Common myeloid progenitor, CD34-positive (primary cell): Measurements from ENCODE around the gene TRMT10B. TPM values are rescaled to one million over a fixed set of nuclear protein-coding genes. Genes with fewer than 3 reads are reported as not detected.
A peak's percentile ranks its signal among the peaks of the same experiment; 100 is the strongest.

Experiments
- CTCF ChIA-PET: fragments of 350-600 bp; sonication (Branson Sonifier 250); formaldehyde crosslinking; loops from one replicate; lab custom pipeline; 2021; ENCODE audit warnings: antibody characterized with exemption; lab: Charles Lee
- POLR2A ChIA-PET: fragments of 350-600 bp; sonication (Branson Sonifier 250); formaldehyde crosslinking; loops from one replicate; lab custom pipeline; 2021; ENCODE audit warnings: antibody characterized with exemption; lab: Charles Lee
- DNase-seq, 3 donors: peaks; one replicate each; pipeline versions ENCODE4 v3.0.0 to v3.0.0-alpha.2; 2013
- H3K27ac ChIP-seq, 2 experiments: 1 replicate in 1 of 2; 2 replicates in 1 of 2; pipeline ENCODE4 v1.7.0; 2013; ENCODE audit warnings: inconsistent platforms in 2 of 2, low read length in 2 of 2, mild to moderate bottlenecking in 2 of 2, low read depth in 1 of 2, moderate library complexity in 1 of 2; ENCODE audit not compliant: severe bottlenecking in 2 of 2, insufficient read depth in 1 of 2, poor library complexity in 1 of 2
- H3K27me3 ChIP-seq, 5 experiments: replicated peaks in 2 of 5; 1 replicate in 3 of 5; 2 replicates in 2 of 5; pipeline versions ENCODE4 v1.6.1 to v1.7.0; 2013; ENCODE audit warnings: low read length in 4 of 5, mild to moderate bottlenecking in 2 of 5, moderate library complexity in 2 of 5, inconsistent platforms in 1 of 5; ENCODE audit not compliant: insufficient read depth in 5 of 5, control insufficient read depth in 4 of 5
- H3K36me3 ChIP-seq, 4 experiments: 1 replicate in 2 of 4; 2 replicates in 2 of 4; pipeline versions ENCODE4 v1.6.1 to v1.7.0; 2013; ENCODE audit warnings: low read length in 3 of 4, control low read depth in 1 of 4, mild to moderate bottlenecking in 1 of 4; ENCODE audit not compliant: control insufficient read depth in 4 of 4, insufficient read depth in 4 of 4
- H3K4me1 ChIP-seq, 4 experiments: 1 replicate in 3 of 4; 2 replicates in 1 of 4; pipeline versions ENCODE4 v1.6.1 to v1.7.1; 2013; ENCODE audit warnings: low read length in 3 of 4, mild to moderate bottlenecking in 3 of 4, control low read depth in 1 of 4, inconsistent platforms in 1 of 4, moderate library complexity in 1 of 4; ENCODE audit not compliant: control insufficient read depth in 4 of 4, insufficient read depth in 4 of 4; ENCODE audit errors: control extremely low read depth in 1 of 4
- H3K4me3 ChIP-seq, 7 experiments: 1 replicate in 4 of 7; 2 replicates in 3 of 7; pipeline versions ENCODE4 v1.5.1 to v1.7.0; 2013; ENCODE audit warnings: mild to moderate bottlenecking in 7 of 7, low read length in 6 of 7, moderate library complexity in 6 of 7, inconsistent platforms in 2 of 7, low read depth in 2 of 7, control low read depth in 1 of 7; ENCODE audit not compliant: insufficient read depth in 4 of 7, control insufficient read depth in 1 of 7; ENCODE audit errors: extremely low read depth in 1 of 7
- H3K9me3 ChIP-seq, 5 experiments: 1 replicate in 4 of 5; 2 replicates in 1 of 5; pipeline versions ENCODE4 v1.6.1 to v1.7.1; 2013; ENCODE audit warnings: low read length in 4 of 5, mild to moderate bottlenecking in 2 of 5, inconsistent platforms in 1 of 5, low read depth in 1 of 5, moderate library complexity in 1 of 5; ENCODE audit not compliant: control insufficient read depth in 4 of 5, insufficient read depth in 2 of 5; ENCODE audit errors: control extremely low read depth in 1 of 5
- WGBS: methylation state at CpG from one replicate; pipeline ENCODE4 v1.1.5; 2013; ENCODE audit not compliant: insufficient coverage; 5-methylcytosine and 5-hydroxymethylcytosine counted together
- polyA plus RNA-seq: library from polyadenylated mRNA; unstranded; fragments of 120-200 nt; gene quantifications from one replicate; pipeline ENCODE4 v1.2.1, GENCODE V29; 2013

Gene TRMT10B, protein sequence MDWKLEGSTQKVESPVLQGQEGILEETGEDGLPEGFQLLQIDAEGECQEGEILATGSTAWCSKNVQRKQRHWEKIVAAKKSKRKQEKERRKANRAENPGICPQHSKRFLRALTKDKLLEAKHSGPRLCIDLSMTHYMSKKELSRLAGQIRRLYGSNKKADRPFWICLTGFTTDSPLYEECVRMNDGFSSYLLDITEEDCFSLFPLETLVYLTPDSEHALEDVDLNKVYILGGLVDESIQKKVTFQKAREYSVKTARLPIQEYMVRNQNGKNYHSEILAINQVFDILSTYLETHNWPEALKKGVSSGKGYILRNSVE
- 18.7 TPM for polyA plus RNA-seq

DNA sequence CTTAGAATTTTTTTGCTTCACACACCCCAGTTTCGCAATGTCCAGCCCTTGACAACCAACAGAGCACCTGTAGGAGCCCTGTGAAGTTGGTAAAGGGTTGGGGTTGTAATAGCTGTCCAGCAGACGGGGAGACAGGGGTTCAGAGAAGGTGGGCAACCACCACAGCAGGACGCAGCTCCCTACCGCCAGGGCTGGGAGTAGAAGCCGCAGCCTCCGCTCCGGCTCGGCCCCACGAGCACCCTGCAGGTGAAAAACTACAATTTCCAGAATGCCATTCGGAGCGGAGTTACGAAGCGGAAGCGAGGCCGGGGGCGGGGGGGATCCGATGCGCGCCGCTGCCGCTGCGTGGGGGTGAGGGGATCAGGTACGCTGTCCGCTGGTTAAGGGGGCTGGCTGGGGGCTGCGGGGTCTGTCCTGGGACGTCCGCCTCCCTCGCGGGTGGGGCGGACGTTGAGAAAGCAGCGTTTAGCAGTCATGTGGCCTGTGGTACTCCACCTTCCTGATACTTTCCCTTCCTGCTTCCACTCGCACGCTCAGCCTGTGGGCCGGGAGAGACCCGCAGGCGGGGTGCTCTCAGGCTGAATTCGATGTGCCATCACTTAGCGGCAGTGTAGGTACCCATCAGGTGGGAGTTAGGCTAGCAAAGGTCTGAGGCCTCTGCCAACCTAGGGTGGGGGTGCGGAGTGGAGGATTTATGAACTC lies at the start of gene TRMT10B:
Gene TRMT10B, plus strand, starts transcription at position 317 of the 702 bp plus-strand sequence. CDS start 8,127 bp downstream, outside the sequence.
- ChIA-PET POLR2A (no interaction called here), CTCF (no interaction called here)
- peaks cover 7 to 15% (median 11%) of the 10 kb centered on the region in 4 experiments for H3K4me1 ChIP-seq
- peak within 1 kb of the TSS; percentile 70 to 92 for H3K27ac ChIP-seq
- no peaks in the 10 kb centered on the region for H3K36me3 ChIP-seq
- H3K4me3 ChIP-seq, result peak within 1 kb of the TSS; percentile 52 to 96 (median 86)
- DNase-seq, result peak; percentile 71 to 87 (median 85)
- 0% methylated on average over 25 of the region's 40 CpGs for WGBS
- H3K9me3 ChIP-seq, result no peaks in the 10 kb centered on the region
- H3K27me3 ChIP-seq, result no peaks in the 10 kb centered on the region

DNA sequence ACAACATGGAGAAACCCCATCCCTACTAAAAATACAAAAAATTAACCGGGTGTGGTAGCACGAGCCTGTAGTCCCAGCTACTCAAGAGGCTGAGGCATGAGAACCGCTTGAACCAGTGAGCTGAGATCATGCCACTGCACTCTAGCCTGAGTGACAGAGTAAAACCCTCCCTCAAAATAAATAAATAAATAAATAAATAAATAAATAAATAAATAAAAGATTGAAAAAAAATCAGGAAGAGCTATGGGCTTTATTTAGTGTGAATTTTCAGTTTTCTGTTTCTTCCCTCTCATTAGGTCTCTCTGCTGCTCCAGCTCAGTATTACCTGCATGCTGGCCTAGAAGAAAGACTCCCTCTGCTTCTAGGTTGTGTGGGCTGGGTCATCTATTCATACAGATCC lies 47.8 kb upstream of the TRMT10B start:
- DNase-seq, result no peak
- no peaks in the 10 kb centered on the region for H3K9me3 ChIP-seq
- H3K4me3 ChIP-seq, result no peak overlapping the region
- no peak overlapping the region for H3K27ac ChIP-seq
- POLR2A ChIA-PET, result no interaction called here
- H3K27me3 ChIP-seq, result no peaks in the 10 kb centered on the region
- CTCF ChIA-PET, result interaction anchor here (0.7 kb wide), 1 partner anchor 39 kb away, joined by 3 read pairs; no protein-coding TSS in a partner anchor
- H3K4me1 ChIP-seq, result peaks cover 0 to 14% (median 0%) of the 10 kb centered on the region in 4 experiments
- H3K36me3 ChIP-seq, result no peaks in the 10 kb centered on the region
- WGBS, result 92% methylated on average over 2 of the region's 3 CpGs

DNA sequence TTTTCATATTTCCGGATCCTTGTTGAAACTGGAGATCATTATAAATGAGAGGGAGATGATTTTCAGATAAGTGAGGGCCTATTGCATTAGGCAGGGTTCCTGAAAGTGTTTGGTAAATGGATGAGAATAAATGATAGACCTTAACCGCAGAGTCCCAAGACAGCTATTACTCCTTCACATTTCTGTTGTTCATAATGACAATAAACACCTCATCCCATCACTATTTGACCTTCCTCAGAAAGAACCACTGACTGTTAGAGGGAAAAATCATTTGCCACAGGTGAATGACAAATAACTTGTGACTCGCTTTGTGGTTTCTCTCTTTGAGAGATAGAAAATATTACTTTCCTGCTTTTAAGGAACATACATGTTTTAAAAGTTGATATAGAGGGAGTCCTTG lies 47.3 kb upstream of the TRMT10B start:
- Histone ChIP-seq H3K9me3 (no peaks in the 10 kb centered on the region), H3K27me3 (no peaks in the 10 kb centered on the region), H3K27ac (no peak overlapping the region), H3K36me3 (no peaks in the 10 kb centered on the region), H3K4me1 (peaks cover 0 to 14% (median 0%) of the 10 kb centered on the region in 4 experiments), H3K4me3 (no peak overlapping the region)
- peak in 1 of 3 donors; percentile 15 for DNase-seq
- ChIA-PET POLR2A (no interaction called here), CTCF (no interaction called here)
- 92% methylated on average over 1 of the region's 3 CpGs for WGBS

DNA sequence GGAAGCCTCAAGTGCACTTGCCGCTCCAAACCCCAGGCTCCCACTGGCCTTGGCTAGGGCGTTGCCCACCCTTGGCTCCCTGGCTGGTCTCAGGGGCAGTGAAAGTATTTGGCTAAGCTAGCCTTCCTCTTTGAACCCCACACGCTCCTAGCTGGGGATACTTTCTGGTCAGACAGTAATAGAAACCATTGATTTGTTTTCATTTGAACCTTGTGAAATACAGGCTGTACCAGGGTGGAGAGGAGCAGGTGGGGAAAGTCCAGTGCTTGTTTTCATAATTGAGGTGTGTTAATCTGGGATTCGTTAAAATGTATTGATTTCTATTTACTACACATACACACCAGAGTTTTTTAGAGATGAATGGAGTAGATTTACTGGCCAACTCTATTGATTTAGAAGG lies 45.9 kb upstream of the TRMT10B start:
- no peaks in the 10 kb centered on the region for H3K36me3 ChIP-seq
- H3K4me1 ChIP-seq, result peaks cover 0 to 14% (median 0%) of the 10 kb centered on the region in 4 experiments
- ChIA-PET POLR2A (no interaction called here), CTCF (no interaction called here)
- H3K27ac ChIP-seq, result no peak overlapping the region
- no peaks in the 10 kb centered on the region for H3K27me3 ChIP-seq
- H3K9me3 ChIP-seq, result no peaks in the 10 kb centered on the region
- DNase-seq, result no peak
- no peak overlapping the region for H3K4me3 ChIP-seq
- WGBS, result 94% methylated on average over 3 of the region's 4 CpGs

DNA sequence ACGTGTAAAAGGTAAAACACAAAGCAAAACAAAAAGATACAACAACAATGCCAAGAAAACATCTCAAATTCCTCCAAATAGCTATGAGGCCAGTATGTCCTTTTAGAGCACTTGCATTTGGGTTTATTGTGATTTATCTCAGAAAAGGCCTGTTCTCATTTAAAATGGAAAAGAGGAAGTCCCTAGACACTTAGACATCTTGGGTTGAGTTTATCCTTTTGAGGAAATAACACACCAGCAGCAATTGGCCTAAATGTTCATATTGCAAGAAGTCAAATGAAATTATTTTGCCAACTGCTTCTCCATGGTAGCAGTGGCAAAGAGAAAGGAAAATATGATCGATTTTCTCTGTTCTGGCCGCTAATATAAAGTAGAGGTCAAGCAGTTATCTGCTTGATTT lies 43.6 kb upstream of the TRMT10B start:
- Histone ChIP-seq H3K27me3 (no peaks in the 10 kb centered on the region), H3K4me1 (peaks cover 0 to 14% (median 0%) of the 10 kb centered on the region in 4 experiments), H3K9me3 (no peaks in the 10 kb centered on the region), H3K4me3 (no peak overlapping the region), H3K27ac (no peak overlapping the region), H3K36me3 (no peaks in the 10 kb centered on the region)
- CTCF ChIA-PET, result no interaction called here
- WGBS, result 100% methylated on average over 3 of the region's 3 CpGs
- POLR2A ChIA-PET, result no interaction called here
- peak in 2 of 3 donors; percentile 62 to 67 for DNase-seq

DNA sequence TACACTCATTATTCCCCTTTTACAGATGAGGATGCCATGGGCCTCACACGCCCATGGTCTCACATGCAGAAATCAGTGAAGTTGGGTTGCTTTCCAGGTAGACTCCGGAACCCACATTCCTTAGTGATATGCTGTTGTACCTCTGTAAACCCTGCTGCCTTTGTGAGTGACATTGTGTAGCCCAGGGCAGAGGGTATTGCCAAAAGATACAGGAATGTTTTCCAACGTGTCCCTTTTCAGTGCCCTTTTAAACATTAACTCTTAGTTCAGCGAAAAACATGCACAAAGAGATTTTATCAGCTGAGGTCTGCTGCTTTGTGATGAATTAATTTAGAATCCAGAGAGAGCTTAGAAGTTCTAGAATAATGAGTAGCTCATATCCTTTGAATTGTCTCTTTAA lies 38.3 kb upstream of the TRMT10B start:
- no peaks in the 10 kb centered on the region for H3K27me3 ChIP-seq
- no peak overlapping the region for H3K4me3 ChIP-seq
- H3K4me1 ChIP-seq, result peaks cover 0 to 9% (median 0%) of the 10 kb centered on the region in 4 experiments
- 94% methylated on average over 2 of the region's 4 CpGs for WGBS
- no peak for DNase-seq
- POLR2A ChIA-PET, result no interaction called here
- no peak overlapping the region for H3K27ac ChIP-seq
- H3K9me3 ChIP-seq, result no peaks in the 10 kb centered on the region
- CTCF ChIA-PET, result interaction anchor here (0.6 to 1.6 kb wide), 2 partner anchors 13 to 1024 kb away, joined by 4 to 7 read pairs; no protein-coding TSS in a partner anchor
- H3K36me3 ChIP-seq, result no peaks in the 10 kb centered on the region
